ENCODE data around the gene ZNF598. TPM values are rescaled to one million over a fixed set of nuclear protein-coding genes. Genes with fewer than 3 reads are reported as not detected.
"Not testable (repeated sequence)": the region's sequence is repeated elsewhere in the genome, so short reads cannot be mapped to it uniquely, and the experiment has no call there.

The ZNF598 gene
- total RNA-seq, 1 experiment from 2014 or later, result 72.4 TPM

GRCh38 chr16:2036200-2036966 is 26.8 kb upstream of the ZNF598 start:
- no peak overlapping the region for H3K4me3 Mint-ChIP-seq (ENCODE audit: low read depth, unreplicated experiment)
- BruUV-seq (replicated peaks), result no TSS peak

GRCh38 chr16:2035431-2036199 is 26.0 kb upstream of the ZNF598 start:
- no peak overlapping the region for H3K4me3 Mint-ChIP-seq (ENCODE audit: low read depth, unreplicated experiment)
- no TSS peak for BruUV-seq (replicated peaks)

More at GRCh38 chr16:2036200-2036966, 26.8 kb upstream of the ZNF598 start:
- Mint-ChIP-seq H3K36me3 (ENCODE audit: insufficient read depth, unreplicated experiment) (peaks cover 33% of the 10 kb centered on the region), H3K27ac (ENCODE audit: unreplicated experiment) (no peak overlapping the region), H3K27me3 (ENCODE audit: unreplicated experiment) (no peaks in the 10 kb centered on the region), H3K4me1 (ENCODE audit: low read depth, unreplicated experiment) (peaks cover 12% of the 10 kb centered on the region), H3K9me3 (ENCODE audit: low read depth, unreplicated experiment) (no peaks in the 10 kb centered on the region)
- no peak for DNase-seq
- CTCF ChIA-PET, result interaction anchor here (0.6 kb wide), 1 partner anchor 108 kb away, joined by 6 read pairs; no protein-coding TSS in a partner anchor
- intact Hi-C loops (cut with micrococcal nuclease; ENCODE audit: unreplicated experiment), result no loop called here
- TF ChIP-seq, protein P1, sequence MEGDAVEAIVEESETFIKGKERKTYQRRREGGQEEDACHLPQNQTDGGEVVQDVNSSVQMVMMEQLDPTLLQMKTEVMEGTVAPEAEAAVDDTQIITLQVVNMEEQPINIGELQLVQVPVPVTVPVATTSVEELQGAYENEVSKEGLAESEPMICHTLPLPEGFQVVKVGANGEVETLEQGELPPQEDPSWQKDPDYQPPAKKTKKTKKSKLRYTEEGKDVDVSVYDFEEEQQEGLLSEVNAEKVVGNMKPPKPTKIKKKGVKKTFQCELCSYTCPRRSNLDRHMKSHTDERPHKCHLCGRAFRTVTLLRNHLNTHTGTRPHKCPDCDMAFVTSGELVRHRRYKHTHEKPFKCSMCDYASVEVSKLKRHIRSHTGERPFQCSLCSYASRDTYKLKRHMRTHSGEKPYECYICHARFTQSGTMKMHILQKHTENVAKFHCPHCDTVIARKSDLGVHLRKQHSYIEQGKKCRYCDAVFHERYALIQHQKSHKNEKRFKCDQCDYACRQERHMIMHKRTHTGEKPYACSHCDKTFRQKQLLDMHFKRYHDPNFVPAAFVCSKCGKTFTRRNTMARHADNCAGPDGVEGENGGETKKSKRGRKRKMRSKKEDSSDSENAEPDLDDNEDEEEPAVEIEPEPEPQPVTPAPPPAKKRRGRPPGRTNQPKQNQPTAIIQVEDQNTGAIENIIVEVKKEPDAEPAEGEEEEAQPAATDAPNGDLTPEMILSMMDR (IDR thresholded peaks at IDR 0.05; ENCODE audit: unreplicated experiment), result no peak

DNA sequence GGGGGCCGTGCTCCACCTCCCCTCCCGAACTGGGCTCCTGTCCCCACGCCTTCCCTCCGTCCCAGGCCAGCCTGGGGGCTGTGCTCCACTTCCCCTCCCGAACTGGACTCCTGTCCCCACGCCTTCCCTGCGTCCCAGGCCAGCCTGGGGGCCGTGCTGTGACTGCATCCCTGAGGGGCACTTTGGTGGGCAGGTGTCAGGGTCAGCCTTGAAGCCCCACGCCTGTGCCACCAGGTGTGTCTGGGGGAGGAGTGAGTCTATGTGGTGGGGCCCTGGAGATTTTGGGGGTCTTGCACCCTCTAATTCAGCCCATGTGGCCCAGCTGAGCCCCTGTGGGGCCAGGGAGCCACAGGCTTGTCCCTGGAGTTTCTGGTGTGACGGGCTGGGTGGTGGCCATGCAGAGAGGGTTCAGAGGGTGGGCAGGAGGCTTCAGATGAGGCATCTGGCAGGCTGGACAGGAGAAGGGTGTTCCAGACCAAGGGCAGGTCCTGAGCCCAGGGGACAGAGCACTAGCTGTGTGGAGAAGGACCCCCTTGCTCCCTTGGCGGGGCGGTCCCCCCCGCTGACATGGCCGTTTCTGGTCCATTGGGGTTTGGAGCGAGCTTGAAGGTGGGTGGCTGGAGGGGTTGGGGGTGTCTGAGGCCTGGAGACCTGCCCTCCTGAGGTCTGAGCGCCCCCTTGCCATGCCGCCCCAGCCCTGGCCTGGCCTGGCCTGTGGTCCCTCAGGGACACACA is 25.2 kb upstream of the ZNF598 start:
- intact Hi-C loops (cut with micrococcal nuclease; ENCODE audit: unreplicated experiment), result no loop called here
- H3K36me3 Mint-ChIP-seq (ENCODE audit: insufficient read depth, unreplicated experiment), result peaks cover 21% of the 10 kb centered on the region
- no peaks in the 10 kb centered on the region for H3K4me1 Mint-ChIP-seq (ENCODE audit: low read depth, unreplicated experiment)
- TF ChIP-seq, protein P1 (IDR thresholded peaks at IDR 0.05; ENCODE audit: unreplicated experiment), result no peak
- DNase-seq, result no peak
- no peaks in the 10 kb centered on the region for H3K9me3 Mint-ChIP-seq (ENCODE audit: low read depth, unreplicated experiment)
- CTCF ChIA-PET, result no interaction called here
- H3K27ac Mint-ChIP-seq (ENCODE audit: unreplicated experiment), result no peak overlapping the region
- no peak overlapping the region for H3K4me3 Mint-ChIP-seq (ENCODE audit: low read depth, unreplicated experiment)
- BruUV-seq (replicated peaks), result no TSS peak
- no peaks in the 10 kb centered on the region for H3K27me3 Mint-ChIP-seq (ENCODE audit: unreplicated experiment)

More at GRCh38 chr16:2035431-2036199, 26.0 kb upstream of the ZNF598 start:
- TF ChIP-seq, protein P1 (IDR thresholded peaks at IDR 0.05; ENCODE audit: unreplicated experiment), result no peak
- Mint-ChIP-seq H3K9me3 (ENCODE audit: low read depth, unreplicated experiment) (no peaks in the 10 kb centered on the region), H3K4me1 (ENCODE audit: low read depth, unreplicated experiment) (peaks cover 4% of the 10 kb centered on the region), H3K27me3 (ENCODE audit: unreplicated experiment) (no peaks in the 10 kb centered on the region), H3K27ac (ENCODE audit: unreplicated experiment) (no peak overlapping the region), H3K36me3 (ENCODE audit: insufficient read depth, unreplicated experiment) (peaks cover 28% of the 10 kb centered on the region)
- intact Hi-C loops (cut with micrococcal nuclease; ENCODE audit: unreplicated experiment), result no loop called here
- DNase-seq, result no peak
- CTCF ChIA-PET, result interaction anchor here (0.6 kb wide), 1 partner anchor 107 kb away, joined by 6 read pairs; no protein-coding TSS in a partner anchor

DNA sequence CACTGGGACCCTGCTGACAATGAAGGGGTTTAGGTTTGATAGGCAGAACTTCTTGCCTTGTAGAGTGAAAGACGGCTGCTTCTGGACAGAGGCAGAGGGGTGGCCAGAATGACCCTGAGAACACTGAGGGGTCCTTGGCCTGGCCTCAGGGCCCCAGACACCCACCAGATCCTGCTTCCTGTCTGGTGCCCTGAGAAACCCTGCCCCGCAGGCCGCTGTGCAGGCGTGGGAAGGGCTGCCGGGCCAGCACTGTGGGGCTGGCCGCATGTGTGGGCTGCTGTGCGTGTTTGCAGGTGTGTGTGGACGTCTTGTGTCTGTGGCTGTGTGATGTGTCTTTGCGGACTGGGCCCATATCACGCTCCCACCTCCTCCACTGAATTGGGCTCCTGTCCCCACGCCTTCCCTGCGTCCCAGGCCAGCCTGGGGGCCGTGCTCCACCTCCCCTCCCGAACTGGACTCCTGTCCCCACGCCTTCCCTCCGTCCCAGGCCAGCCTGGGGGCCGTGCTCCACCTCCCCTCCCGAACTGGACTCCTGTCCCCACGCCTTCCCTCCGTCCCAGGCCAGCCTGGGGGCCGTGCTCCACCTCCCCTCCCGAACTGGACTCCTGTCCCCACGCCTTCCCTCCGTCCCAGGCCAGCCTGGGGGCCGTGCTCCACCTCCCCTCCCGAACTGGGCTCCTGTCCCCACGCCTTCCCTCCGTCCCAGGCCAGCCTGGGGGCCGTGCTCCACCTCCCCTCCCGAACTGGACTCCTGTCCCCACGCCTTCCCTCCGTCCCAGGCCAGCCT is 24.5 kb upstream of the ZNF598 start:
- intact Hi-C loops (cut with micrococcal nuclease; ENCODE audit: unreplicated experiment); BruUV-seq (replicated peaks); H3K4me1 Mint-ChIP-seq (ENCODE audit: low read depth, unreplicated experiment); H3K27me3 Mint-ChIP-seq (ENCODE audit: unreplicated experiment); H3K27ac Mint-ChIP-seq (ENCODE audit: unreplicated experiment); DNase-seq; H3K4me3 Mint-ChIP-seq (ENCODE audit: low read depth, unreplicated experiment); H3K9me3 Mint-ChIP-seq (ENCODE audit: low read depth, unreplicated experiment): not testable (repeated sequence)
- peaks cover 18% of the 10 kb centered on the region for H3K36me3 Mint-ChIP-seq (ENCODE audit: insufficient read depth, unreplicated experiment)
- CTCF ChIA-PET, result interaction anchor here (0.7 kb wide), 1 partner anchor 26 kb away, joined by 3 read pairs; no protein-coding TSS in a partner anchor

Measured in Calu3 (cell line).